Measurements from ENCODE around the gene RFTN1.

GRCh38 chr3:16394639-16395038 is 118.9 kb downstream of the RFTN1 start:
- TF ChIP-seq, protein P1, sequence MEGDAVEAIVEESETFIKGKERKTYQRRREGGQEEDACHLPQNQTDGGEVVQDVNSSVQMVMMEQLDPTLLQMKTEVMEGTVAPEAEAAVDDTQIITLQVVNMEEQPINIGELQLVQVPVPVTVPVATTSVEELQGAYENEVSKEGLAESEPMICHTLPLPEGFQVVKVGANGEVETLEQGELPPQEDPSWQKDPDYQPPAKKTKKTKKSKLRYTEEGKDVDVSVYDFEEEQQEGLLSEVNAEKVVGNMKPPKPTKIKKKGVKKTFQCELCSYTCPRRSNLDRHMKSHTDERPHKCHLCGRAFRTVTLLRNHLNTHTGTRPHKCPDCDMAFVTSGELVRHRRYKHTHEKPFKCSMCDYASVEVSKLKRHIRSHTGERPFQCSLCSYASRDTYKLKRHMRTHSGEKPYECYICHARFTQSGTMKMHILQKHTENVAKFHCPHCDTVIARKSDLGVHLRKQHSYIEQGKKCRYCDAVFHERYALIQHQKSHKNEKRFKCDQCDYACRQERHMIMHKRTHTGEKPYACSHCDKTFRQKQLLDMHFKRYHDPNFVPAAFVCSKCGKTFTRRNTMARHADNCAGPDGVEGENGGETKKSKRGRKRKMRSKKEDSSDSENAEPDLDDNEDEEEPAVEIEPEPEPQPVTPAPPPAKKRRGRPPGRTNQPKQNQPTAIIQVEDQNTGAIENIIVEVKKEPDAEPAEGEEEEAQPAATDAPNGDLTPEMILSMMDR (IDR thresholded peaks at IDR 0.05; ENCODE audit: low read depth, low read length, poor library complexity, severe bottlenecking), result no peak
- TF ChIP-seq EZH2phosphoT487 (IDR thresholded peaks at IDR 0.05; ENCODE audit: borderline replicate concordance, low read length), result no peak

Data from DOHH2 (cell line).